Measurements from ENCODE around the gene TERF2IP. TPM values are rescaled to one million over a fixed set of nuclear protein-coding genes. Genes with fewer than 3 reads are reported as not detected.
A peak's percentile ranks its signal among the peaks of the same experiment; 100 is the strongest.

The TERF2IP gene
- total and polyA plus RNA-seq, 9 of the 15 experiments (the other 6 are each of a cell fraction or from before 2014, with no cell fraction given): 14.5 to 64.2 (median 47.0) TPM

DNA sequence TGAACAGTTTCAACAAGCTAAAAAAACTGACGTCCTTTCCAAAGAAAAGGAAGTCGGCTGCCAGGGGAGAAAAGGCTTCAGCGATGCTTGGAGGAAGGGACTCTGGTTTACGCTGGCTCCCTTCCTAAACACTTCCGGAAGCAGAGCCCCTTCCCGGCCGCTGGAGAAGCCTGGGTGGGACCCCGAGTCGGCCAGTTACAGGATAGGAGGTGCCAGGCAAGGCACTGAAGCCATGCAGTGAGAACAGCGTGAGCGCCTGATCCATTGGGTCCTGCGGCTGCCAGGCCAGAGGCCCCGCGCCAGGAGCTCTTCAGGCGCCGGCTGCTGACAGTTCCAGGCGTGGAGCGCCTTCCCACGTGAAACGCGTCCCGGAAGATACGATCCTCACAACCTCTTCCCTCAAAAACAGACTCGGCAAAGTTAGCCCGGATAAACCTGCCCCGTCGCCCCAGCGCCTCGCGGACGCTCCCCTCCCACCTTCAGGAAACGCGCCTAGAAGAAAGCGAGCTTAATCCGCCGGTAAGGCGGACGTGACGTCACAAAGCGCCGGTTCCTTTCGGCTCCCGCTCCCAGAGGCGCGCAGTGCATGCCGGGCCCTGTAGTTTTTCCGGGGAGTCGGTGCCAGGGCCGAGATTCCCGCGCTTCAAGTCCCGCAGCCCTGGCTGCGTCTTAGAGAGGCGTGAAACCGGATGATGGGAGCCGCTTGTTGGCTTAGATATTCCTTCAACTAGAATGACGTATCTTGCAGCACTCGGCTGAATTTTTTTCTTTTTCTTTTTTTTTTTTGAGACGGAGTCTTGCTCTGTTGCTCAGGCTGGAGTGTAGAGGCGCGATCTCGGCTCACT lies 24.6 kb upstream of the TERF2IP start, which contains the start of gene ADAT1 (continued):
- TF ChIP-seq MEIS2 (IDR thresholded peaks at IDR 0.05; ENCODE audit: partially characterized antibody) (no peak), ZNF408 (CRISPR knock-in tag; IDR thresholded peaks at IDR 0.05; ENCODE audit: low read depth) (no peak), HOXB6 (CRISPR knock-in tag; IDR thresholded peaks at IDR 0.05; ENCODE audit: borderline replicate concordance) (no peak), MCM3 (IDR thresholded peaks at IDR 0.05) (no peak), SAFB2 (IDR thresholded peaks at IDR 0.05; ENCODE audit: borderline replicate concordance, low read depth, low read length, severe bottlenecking) (no peak), FOXK1 (CRISPR knock-in tag; IDR thresholded peaks at IDR 0.05; ENCODE audit: borderline replicate concordance) (no peak), TAL1 (IDR thresholded peaks at IDR 0.05) (no peak), TOE1 (IDR thresholded peaks at IDR 0.05; ENCODE audit: borderline replicate concordance) (peak; percentile 31; the same call in 1 of the 2 replicates), TOE1 (CRISPR knock-in tag; IDR thresholded peaks at IDR 0.05; ENCODE audit: borderline replicate concordance, low read depth) (no peak), MECOM (CRISPR knock-in tag; IDR thresholded peaks at IDR 0.05) (no peak), MXI1 (IDR thresholded peaks at IDR 0.05; ENCODE audit: low read depth, low read length) (peak; percentile 98), LCOR (CRISPR knock-in tag; IDR thresholded peaks at IDR 0.05) (peak; percentile 71; the same call in 1 of the 2 replicates), SIN3A (IDR thresholded peaks at IDR 0.05; ENCODE audit: borderline replicate concordance in 2 of 2, control insufficient read depth in 1 of 2, low read depth in 2 of 2, low read length in 2 of 2) (peak; percentile 88 to 93; a peak in 3 of 4 replicates), PHF20 (IDR thresholded peaks at IDR 0.05; ENCODE audit: partially characterized antibody) (no peak), CHD4 (IDR thresholded peaks at IDR 0.05; ENCODE audit: insufficient read depth, insufficient replicate concordance, low read depth, low read length, poor library complexity, severe bottlenecking) (no peak)
- TF ChIP-seq, protein P1, sequence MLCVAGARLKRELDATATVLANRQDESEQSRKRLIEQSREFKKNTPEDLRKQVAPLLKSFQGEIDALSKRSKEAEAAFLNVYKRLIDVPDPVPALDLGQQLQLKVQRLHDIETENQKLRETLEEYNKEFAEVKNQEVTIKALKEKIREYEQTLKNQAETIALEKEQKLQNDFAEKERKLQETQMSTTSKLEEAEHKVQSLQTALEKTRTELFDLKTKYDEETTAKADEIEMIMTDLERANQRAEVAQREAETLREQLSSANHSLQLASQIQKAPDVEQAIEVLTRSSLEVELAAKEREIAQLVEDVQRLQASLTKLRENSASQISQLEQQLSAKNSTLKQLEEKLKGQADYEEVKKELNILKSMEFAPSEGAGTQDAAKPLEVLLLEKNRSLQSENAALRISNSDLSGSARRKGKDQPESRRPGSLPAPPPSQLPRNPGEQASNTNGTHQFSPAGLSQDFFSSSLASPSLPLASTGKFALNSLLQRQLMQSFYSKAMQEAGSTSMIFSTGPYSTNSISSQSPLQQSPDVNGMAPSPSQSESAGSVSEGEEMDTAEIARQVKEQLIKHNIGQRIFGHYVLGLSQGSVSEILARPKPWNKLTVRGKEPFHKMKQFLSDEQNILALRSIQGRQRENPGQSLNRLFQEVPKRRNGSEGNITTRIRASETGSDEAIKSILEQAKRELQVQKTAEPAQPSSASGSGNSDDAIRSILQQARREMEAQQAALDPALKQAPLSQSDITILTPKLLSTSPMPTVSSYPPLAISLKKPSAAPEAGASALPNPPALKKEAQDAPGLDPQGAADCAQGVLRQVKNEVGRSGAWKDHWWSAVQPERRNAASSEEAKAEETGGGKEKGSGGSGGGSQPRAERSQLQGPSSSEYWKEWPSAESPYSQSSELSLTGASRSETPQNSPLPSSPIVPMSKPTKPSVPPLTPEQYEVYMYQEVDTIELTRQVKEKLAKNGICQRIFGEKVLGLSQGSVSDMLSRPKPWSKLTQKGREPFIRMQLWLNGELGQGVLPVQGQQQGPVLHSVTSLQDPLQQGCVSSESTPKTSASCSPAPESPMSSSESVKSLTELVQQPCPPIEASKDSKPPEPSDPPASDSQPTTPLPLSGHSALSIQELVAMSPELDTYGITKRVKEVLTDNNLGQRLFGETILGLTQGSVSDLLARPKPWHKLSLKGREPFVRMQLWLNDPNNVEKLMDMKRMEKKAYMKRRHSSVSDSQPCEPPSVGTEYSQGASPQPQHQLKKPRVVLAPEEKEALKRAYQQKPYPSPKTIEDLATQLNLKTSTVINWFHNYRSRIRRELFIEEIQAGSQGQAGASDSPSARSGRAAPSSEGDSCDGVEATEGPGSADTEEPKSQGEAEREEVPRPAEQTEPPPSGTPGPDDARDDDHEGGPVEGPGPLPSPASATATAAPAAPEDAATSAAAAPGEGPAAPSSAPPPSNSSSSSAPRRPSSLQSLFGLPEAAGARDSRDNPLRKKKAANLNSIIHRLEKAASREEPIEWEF (CRISPR knock-in tag; IDR thresholded peaks at IDR 0.05): no peak
- TF ChIP-seq, protein P2, sequence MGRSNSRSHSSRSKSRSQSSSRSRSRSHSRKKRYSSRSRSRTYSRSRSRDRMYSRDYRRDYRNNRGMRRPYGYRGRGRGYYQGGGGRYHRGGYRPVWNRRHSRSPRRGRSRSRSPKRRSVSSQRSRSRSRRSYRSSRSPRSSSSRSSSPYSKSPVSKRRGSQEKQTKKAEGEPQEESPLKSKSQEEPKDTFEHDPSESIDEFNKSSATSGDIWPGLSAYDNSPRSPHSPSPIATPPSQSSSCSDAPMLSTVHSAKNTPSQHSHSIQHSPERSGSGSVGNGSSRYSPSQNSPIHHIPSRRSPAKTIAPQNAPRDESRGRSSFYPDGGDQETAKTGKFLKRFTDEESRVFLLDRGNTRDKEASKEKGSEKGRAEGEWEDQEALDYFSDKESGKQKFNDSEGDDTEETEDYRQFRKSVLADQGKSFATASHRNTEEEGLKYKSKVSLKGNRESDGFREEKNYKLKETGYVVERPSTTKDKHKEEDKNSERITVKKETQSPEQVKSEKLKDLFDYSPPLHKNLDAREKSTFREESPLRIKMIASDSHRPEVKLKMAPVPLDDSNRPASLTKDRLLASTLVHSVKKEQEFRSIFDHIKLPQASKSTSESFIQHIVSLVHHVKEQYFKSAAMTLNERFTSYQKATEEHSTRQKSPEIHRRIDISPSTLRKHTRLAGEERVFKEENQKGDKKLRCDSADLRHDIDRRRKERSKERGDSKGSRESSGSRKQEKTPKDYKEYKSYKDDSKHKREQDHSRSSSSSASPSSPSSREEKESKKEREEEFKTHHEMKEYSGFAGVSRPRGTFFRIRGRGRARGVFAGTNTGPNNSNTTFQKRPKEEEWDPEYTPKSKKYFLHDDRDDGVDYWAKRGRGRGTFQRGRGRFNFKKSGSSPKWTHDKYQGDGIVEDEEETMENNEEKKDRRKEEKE (IDR thresholded peaks at IDR 0.05; ENCODE audit: borderline replicate concordance in 1 of 2, control insufficient read depth in 1 of 2, low read depth in 2 of 2, low read length in 1 of 2): no peak

Data from K562 (cell line).